ENCODE measurements around the gene CENPE.

DNA sequence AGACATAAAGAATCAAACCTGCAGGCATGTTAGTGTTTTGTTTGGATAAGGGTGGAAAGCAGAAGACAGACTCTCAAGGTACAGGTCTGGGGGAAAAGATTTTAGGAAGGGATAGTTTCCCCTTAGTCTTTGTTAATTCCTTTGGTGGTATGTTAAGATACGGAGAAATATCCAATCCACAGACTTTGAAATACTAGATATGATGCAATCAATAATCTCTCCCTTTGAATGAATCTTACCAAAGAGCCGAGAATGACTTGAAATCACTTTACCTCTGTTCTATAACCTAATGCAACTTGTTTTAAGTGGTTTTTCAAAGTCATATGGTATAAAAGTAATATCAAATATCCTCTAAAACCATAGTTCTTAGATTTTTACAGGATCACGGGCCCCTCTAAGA is 93.3 kb downstream of the CENPE start:
- TF ChIP-seq, protein P1, sequence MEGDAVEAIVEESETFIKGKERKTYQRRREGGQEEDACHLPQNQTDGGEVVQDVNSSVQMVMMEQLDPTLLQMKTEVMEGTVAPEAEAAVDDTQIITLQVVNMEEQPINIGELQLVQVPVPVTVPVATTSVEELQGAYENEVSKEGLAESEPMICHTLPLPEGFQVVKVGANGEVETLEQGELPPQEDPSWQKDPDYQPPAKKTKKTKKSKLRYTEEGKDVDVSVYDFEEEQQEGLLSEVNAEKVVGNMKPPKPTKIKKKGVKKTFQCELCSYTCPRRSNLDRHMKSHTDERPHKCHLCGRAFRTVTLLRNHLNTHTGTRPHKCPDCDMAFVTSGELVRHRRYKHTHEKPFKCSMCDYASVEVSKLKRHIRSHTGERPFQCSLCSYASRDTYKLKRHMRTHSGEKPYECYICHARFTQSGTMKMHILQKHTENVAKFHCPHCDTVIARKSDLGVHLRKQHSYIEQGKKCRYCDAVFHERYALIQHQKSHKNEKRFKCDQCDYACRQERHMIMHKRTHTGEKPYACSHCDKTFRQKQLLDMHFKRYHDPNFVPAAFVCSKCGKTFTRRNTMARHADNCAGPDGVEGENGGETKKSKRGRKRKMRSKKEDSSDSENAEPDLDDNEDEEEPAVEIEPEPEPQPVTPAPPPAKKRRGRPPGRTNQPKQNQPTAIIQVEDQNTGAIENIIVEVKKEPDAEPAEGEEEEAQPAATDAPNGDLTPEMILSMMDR (conservative IDR thresholded peaks at IDR 0.05; ENCODE audit: low read depth, low read length) = no peak
- TF ChIP-seq EZH2 (IDR thresholded peaks at IDR 0.05; ENCODE audit: borderline replicate concordance, low read depth, low read length, poor library complexity, severe bottlenecking) = no peak

Data from A673 (cell line).